Measurements from ENCODE around the gene GRK3. TPM values are rescaled to one million over a fixed set of nuclear protein-coding genes. Genes with fewer than 3 reads are reported as not detected.
"Not testable (repeated sequence)": the region's sequence is repeated elsewhere in the genome, so short reads cannot be mapped to it uniquely, and the experiment has no call there.

Gene GRK3
- total RNA-seq, 3 donors from 2014 or later = 14.4 to 49.1 (median 16.7) TPM

GRCh38 chr22:25701056-25701780 lies 136.7 kb downstream of the GRK3 start:
- H3K4me1 ChIP-seq = peaks cover 0 to 10% of the 10 kb centered on the region in 2 donors
- no peak for TF ChIP-seq CTCF (IDR thresholded peaks at IDR 0.05)
- no peak overlapping the region for H3K27ac ChIP-seq
- no peaks in the 10 kb centered on the region for H3K36me3 ChIP-seq
- H3K4me3 ChIP-seq = no peak overlapping the region
- H3K9me3 ChIP-seq = no peaks in the 10 kb centered on the region
- no peaks in the 10 kb centered on the region for H3K27me3 ChIP-seq
- no peak for DNase-seq (ENCODE audit: low spot score in 2 of 2)
- intact Hi-C loops (cut with DNase I; ENCODE audit: low total_unique reads) = loop anchor here (5.0 kb wide), 1 partner anchor 239 kb away; no protein-coding TSS in a partner anchor

GRCh38 chr22:25702040-25702439 lies 137.6 kb downstream of the GRK3 start:
- Histone ChIP-seq H3K27ac (no peak overlapping the region), H3K27me3 (no peaks in the 10 kb centered on the region), H3K9me3 (no peaks in the 10 kb centered on the region), H3K4me1 (peaks cover 0 to 2% of the 10 kb centered on the region in 2 donors), H3K36me3 (no peaks in the 10 kb centered on the region), H3K4me3 (no peak overlapping the region)
- no peak for DNase-seq (ENCODE audit: low spot score in 2 of 2)
- intact Hi-C loops (cut with DNase I; ENCODE audit: low total_unique reads) = loop anchor here (5.0 kb wide), 1 partner anchor 240 kb away; no protein-coding TSS in a partner anchor
- no peak for TF ChIP-seq POLR2AphosphoS5 (IDR thresholded peaks at IDR 0.05)
- TF ChIP-seq CTCF (IDR thresholded peaks at IDR 0.05) = peak in 2 of 3 donors; percentile 38 to 41
- no peak for TF ChIP-seq POLR2A (IDR thresholded peaks at IDR 0.05)

GRCh38 chr22:25702571-25703167 lies 138.2 kb downstream of the GRK3 start:
- TF ChIP-seq POLR2A (IDR thresholded peaks at IDR 0.05) (no peak), POLR2AphosphoS5 (IDR thresholded peaks at IDR 0.05) (no peak), CTCF (IDR thresholded peaks at IDR 0.05) (no peak)
- H3K4me3 ChIP-seq = no peak overlapping the region
- no peaks in the 10 kb centered on the region for H3K4me1 ChIP-seq
- no peaks in the 10 kb centered on the region for H3K9me3 ChIP-seq
- H3K27me3 ChIP-seq = no peaks in the 10 kb centered on the region
- intact Hi-C loops (cut with DNase I; ENCODE audit: low total_unique reads) = loop anchor here (5.0 kb wide), 1 partner anchor 240 kb away; no protein-coding TSS in a partner anchor
- H3K36me3 ChIP-seq = no peaks in the 10 kb centered on the region
- no peak for DNase-seq (ENCODE audit: low spot score in 2 of 2)
- H3K27ac ChIP-seq = no peak overlapping the region

GRCh38 chr22:25704701-25705100 lies 140.2 kb downstream of the GRK3 start:
- Histone ChIP-seq H3K36me3 (no peaks in the 10 kb centered on the region), H3K27ac (no peak overlapping the region), H3K4me1 (no peaks in the 10 kb centered on the region), H3K4me3 (no peak overlapping the region), H3K9me3 (no peaks in the 10 kb centered on the region), H3K27me3 (no peaks in the 10 kb centered on the region)
- TF ChIP-seq CTCF (IDR thresholded peaks at IDR 0.05) (no peak), POLR2AphosphoS5 (IDR thresholded peaks at IDR 0.05) (no peak), POLR2A (IDR thresholded peaks at IDR 0.05) (no peak)
- DNase-seq (ENCODE audit: low spot score in 2 of 2) = no peak
- intact Hi-C loops (cut with DNase I; ENCODE audit: low total_unique reads) = loop anchor here (5.0 kb wide), 1 partner anchor 242 kb away; no protein-coding TSS in a partner anchor

- Histone ChIP-seq H3K27me3 (no peaks in the 10 kb centered on the region), H3K36me3 (no peaks in the 10 kb centered on the region), H3K9me3 (no peaks in the 10 kb centered on the region), H3K27ac (no peak overlapping the region), H3K4me3 (no peak overlapping the region), H3K4me1 (no peaks in the 10 kb centered on the region)
- intact Hi-C loops (cut with DNase I; ENCODE audit: low total_unique reads) = no loop called here
- TF ChIP-seq POLR2AphosphoS5 (IDR thresholded peaks at IDR 0.05) = no peak
- TF ChIP-seq CTCF (IDR thresholded peaks at IDR 0.05) = no peak
- no peak for TF ChIP-seq POLR2A (IDR thresholded peaks at IDR 0.05)
- DNase-seq (ENCODE audit: low spot score in 2 of 2) = no peak
Measured at GRCh38 chr22:25706197-25706596, 141.7 kb downstream of the GRK3 start.

GRCh38 chr22:25708430-25708829 lies 144.0 kb downstream of the GRK3 start:
- H3K4me3 ChIP-seq; DNase-seq (ENCODE audit: low spot score in 2 of 2); H3K27me3 ChIP-seq; H3K4me1 ChIP-seq; intact Hi-C loops (cut with DNase I; ENCODE audit: low total_unique reads); H3K27ac ChIP-seq; H3K36me3 ChIP-seq; H3K9me3 ChIP-seq: not testable (repeated sequence)
